LNCAP (cell line): ENCODE measurements around the gene SPATA6L.

Experiments
- TF ChIP-seq, protein P1 (sequence below): fragments of 450-650 bp; IDR thresholded peaks from 2 replicates; pipeline ENCODE4 v1.5.1; 2017; ENCODE audit warnings: mild to moderate bottlenecking

Gene SPATA6L

DNA sequence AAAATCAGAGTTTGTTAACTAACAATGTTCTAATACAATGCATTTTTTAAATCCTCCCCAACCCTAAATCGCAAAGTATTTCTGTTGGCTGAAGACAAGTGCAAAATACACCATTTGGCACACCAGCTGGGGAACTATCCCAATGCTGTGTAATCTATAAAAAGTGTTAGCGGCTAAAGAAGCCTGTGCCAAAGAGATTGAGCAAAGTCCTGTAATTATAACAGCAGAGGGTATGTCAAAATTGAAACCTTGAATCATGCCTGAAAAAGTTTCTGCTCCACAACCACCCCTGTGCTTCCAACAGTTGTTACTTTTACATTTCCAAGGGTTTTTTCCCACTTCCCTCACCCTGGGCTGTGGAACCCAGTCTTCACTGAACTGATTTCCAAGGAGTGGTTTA, 87.3 kb downstream of the SPATA6L start:
- TF ChIP-seq, protein P1, sequence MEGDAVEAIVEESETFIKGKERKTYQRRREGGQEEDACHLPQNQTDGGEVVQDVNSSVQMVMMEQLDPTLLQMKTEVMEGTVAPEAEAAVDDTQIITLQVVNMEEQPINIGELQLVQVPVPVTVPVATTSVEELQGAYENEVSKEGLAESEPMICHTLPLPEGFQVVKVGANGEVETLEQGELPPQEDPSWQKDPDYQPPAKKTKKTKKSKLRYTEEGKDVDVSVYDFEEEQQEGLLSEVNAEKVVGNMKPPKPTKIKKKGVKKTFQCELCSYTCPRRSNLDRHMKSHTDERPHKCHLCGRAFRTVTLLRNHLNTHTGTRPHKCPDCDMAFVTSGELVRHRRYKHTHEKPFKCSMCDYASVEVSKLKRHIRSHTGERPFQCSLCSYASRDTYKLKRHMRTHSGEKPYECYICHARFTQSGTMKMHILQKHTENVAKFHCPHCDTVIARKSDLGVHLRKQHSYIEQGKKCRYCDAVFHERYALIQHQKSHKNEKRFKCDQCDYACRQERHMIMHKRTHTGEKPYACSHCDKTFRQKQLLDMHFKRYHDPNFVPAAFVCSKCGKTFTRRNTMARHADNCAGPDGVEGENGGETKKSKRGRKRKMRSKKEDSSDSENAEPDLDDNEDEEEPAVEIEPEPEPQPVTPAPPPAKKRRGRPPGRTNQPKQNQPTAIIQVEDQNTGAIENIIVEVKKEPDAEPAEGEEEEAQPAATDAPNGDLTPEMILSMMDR: no peak

- TF ChIP-seq, protein P1: no peak
Observed at GRCh38 chr9:4576448-4576847, 89.8 kb downstream of the SPATA6L start.

- TF ChIP-seq, protein P1: no peak
Observed at GRCh38 chr9:4575997-4576396, 90.3 kb downstream of the SPATA6L start.

GRCh38 chr9:4574657-4575243, 91.5 kb downstream of the SPATA6L start:
- TF ChIP-seq, protein P1: no peak

GRCh38 chr9:4573634-4574389, 92.5 kb downstream of the SPATA6L start:
- TF ChIP-seq, protein P1: no peak

DNA sequence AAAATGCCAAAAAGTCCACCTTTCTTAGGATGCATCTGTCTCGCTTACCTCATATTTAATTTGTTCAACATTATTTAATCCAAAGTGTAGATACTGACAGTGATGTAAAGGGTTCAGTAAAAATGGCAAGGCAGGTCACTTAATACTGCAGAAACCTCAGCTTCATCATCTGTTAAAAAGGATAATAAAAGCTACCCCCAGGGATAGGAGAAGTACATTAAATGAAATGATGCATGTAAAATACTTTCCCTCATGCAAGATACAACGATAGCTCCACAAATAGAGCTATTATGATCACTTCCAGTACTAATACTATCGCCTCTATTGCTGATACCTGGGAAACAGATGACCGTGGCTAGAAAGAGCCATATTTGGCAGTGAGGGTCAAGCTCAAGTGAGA, 93.1 kb downstream of the SPATA6L start:
- TF ChIP-seq, protein P1: no peak

DNA sequence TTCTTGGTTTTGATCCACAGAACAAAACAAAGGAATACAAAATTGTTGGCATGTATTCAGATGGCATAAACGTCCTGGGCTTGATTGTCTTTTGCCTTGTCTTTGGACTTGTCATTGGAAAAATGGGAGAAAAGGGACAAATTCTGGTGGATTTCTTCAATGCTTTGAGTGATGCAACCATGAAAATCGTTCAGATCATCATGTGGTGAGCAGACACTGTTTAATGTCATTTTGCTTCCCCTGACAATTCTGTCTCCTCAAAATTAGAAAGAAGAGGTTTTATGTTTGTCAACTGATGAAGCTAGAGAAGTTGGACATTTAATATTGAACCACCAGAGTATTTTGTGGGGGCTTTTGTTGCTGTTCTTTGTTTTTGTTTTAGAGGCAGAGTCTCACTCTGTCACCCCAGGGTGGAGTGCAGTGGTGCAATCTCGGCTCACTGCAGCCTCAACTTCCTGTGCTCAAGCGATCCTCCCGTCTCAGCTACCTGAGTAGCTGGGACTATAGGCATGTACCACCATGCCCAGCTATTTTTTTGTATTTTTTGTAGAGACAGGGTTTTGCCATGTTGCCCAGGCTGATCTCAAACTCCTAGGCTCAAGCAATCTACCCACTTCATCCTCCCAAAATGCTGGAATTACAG, 94.0 kb downstream of the SPATA6L start:
- TF ChIP-seq, protein P1: no peak
